ENCODE results near the gene ZNF695.

Gene ZNF695

GRCh38 chr1:247007511-247008405 lies at the start of gene ZNF695:
ZNF695 (minus strand) TSS chr1:247008057; CDS start chr1:247007908, 149 bp downstream.
- TF ChIP-seq CTCF (IDR thresholded peaks at IDR 0.05; ENCODE audit: borderline replicate concordance, insufficient read depth, low read depth, low read length), result no peak
- peak within 1 kb of the TSS; percentile 79 for H3K4me3 ChIP-seq (ENCODE audit: low read depth, low read length)

GRCh38 chr1:247056071-247056470 lies 48.2 kb upstream of the ZNF695 start:
- no peak for TF ChIP-seq CTCF (IDR thresholded peaks at IDR 0.05; ENCODE audit: borderline replicate concordance, insufficient read depth, low read depth, low read length)
- H3K4me3 ChIP-seq (ENCODE audit: low read depth, low read length), result no peak overlapping the region

GRCh38 chr1:247054992-247055415 lies 47.1 kb upstream of the ZNF695 start:
- TF ChIP-seq CTCF (IDR thresholded peaks at IDR 0.05; ENCODE audit: borderline replicate concordance, insufficient read depth, low read depth, low read length), result no peak

GRCh38 chr1:247047702-247048101 lies 39.8 kb upstream of the ZNF695 start:
- no peak for TF ChIP-seq CTCF (IDR thresholded peaks at IDR 0.05; ENCODE audit: borderline replicate concordance, insufficient read depth, low read depth, low read length)
- H3K4me3 ChIP-seq (ENCODE audit: low read depth, low read length), result no peak overlapping the region

More at GRCh38 chr1:247054992-247055415, 47.1 kb upstream of the ZNF695 start:
- no peak overlapping the region for H3K4me3 ChIP-seq (ENCODE audit: low read depth, low read length)

GRCh38 chr1:247047260-247047659 lies 39.4 kb upstream of the ZNF695 start:
- H3K4me3 ChIP-seq (ENCODE audit: low read depth, low read length), result no peak overlapping the region
- TF ChIP-seq CTCF (IDR thresholded peaks at IDR 0.05; ENCODE audit: borderline replicate concordance, insufficient read depth, low read depth, low read length), result no peak

GRCh38 chr1:247043406-247043805 lies 35.5 kb upstream of the ZNF695 start:
- no peak overlapping the region for H3K4me3 ChIP-seq (ENCODE audit: low read depth, low read length)
- TF ChIP-seq CTCF (IDR thresholded peaks at IDR 0.05; ENCODE audit: borderline replicate concordance, insufficient read depth, low read depth, low read length), result no peak
